HT-29 (cell line): ENCODE data around the gene PCSK6. TPM values are rescaled to one million over a fixed set of nuclear protein-coding genes. Genes with fewer than 3 reads are reported as not detected.
"Not testable (repeated sequence)": the region's sequence is repeated elsewhere in the genome, so short reads cannot be mapped to it uniquely, and the experiment has no call there.

Experiments used
- DNase-seq: peaks from one replicate; pipeline ENCODE4 v3.0.0-alpha.2; 2015; ENCODE audit warnings: low spot score
- total RNA-seq: library from RNA; depleted of rRNA; stranded (reverse); fragments of >200 nt; shearing (Covaris generic); gene quantifications from 2 replicates; pipeline ENCODE4 v1.2.3, GENCODE V29; 2014

Gene PCSK6
- total RNA-seq, 1 experiment from 2014 or later: 81.0 TPM

DNA sequence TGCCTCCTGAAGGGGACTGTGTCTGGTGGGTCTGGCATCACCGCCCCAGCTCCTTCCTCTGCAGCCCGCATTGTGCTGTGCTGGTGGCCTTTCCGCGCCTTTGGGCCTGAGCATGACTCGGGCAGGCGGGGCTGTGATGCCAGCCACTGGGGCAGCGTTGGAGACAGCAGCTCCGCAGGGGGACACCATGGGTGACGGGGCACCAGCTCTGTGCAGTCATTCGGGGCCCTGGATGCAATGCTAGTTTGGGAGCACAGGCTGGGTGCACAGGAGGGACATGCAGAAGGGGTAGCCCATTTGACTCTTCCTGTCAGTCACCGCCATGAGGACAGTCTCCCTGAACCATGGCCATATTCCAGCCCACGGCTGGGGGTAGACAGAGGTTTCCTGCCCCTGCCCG lies 110.6 kb downstream of the PCSK6 start:
- DNase-seq: no peak

GRCh38 chr15:101378171-101378755 lies 111.2 kb downstream of the PCSK6 start:
- no peak for DNase-seq

GRCh38 chr15:101376615-101377395 lies 112.7 kb downstream of the PCSK6 start:
- no peak for DNase-seq

- DNase-seq: not testable (repeated sequence)
Observed at GRCh38 chr15:101375006-101375405, 114.5 kb downstream of the PCSK6 start.

- no peak for DNase-seq
Observed at GRCh38 chr15:101374326-101374725, 115.2 kb downstream of the PCSK6 start.

DNA sequence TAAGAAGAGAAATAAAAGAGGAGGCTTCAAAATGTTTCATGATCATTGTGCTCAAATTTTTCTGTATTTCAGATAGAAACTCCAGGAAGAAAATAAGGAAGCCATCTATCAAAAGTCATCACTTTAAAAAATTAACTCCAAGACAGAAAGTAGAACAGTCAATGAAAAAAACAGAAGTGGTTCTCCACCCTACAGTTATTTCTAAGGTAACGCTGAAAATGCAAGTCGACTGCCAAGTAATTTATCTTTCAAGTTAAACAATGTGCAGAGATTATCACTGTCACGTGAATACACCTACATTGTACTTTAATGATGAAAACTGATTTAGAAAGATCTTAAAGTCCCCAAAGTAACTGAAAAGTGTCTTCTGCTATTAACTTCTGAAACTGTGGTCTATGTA lies 115.9 kb downstream of the PCSK6 start:
- no peak for DNase-seq

- no peak for DNase-seq
Observed at GRCh38 chr15:101372960-101373525, 116.5 kb downstream of the PCSK6 start.

- no peak for DNase-seq
Observed at GRCh38 chr15:101372149-101372577, 117.3 kb downstream of the PCSK6 start.

- DNase-seq: no peak
Observed at GRCh38 chr15:101371519-101371918, 118.0 kb downstream of the PCSK6 start.

GRCh38 chr15:101371081-101371480 lies 118.4 kb downstream of the PCSK6 start:
- DNase-seq: no peak

- no peak for DNase-seq
Observed at GRCh38 chr15:101370330-101371024, 119.0 kb downstream of the PCSK6 start.

DNA sequence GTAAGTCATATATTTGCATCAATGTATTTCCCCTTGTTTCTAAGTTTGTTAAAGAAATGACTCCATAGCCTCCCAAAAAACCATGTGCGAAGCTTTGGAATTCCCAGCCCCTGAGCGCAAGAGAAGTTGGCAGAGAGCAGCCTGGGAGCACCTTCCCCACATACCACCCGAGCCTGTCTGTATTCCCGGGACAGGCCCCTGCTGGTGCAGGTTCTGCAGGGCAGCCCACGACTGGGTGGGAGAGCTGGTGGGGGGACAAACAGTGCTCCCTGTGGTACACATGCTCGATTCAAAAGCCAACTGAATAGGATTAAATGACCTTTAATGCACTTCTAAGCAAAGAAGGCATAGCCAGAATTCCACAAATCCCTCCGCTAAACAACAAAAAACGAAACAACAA lies 119.8 kb downstream of the PCSK6 start:
- DNase-seq: no peak

DNA sequence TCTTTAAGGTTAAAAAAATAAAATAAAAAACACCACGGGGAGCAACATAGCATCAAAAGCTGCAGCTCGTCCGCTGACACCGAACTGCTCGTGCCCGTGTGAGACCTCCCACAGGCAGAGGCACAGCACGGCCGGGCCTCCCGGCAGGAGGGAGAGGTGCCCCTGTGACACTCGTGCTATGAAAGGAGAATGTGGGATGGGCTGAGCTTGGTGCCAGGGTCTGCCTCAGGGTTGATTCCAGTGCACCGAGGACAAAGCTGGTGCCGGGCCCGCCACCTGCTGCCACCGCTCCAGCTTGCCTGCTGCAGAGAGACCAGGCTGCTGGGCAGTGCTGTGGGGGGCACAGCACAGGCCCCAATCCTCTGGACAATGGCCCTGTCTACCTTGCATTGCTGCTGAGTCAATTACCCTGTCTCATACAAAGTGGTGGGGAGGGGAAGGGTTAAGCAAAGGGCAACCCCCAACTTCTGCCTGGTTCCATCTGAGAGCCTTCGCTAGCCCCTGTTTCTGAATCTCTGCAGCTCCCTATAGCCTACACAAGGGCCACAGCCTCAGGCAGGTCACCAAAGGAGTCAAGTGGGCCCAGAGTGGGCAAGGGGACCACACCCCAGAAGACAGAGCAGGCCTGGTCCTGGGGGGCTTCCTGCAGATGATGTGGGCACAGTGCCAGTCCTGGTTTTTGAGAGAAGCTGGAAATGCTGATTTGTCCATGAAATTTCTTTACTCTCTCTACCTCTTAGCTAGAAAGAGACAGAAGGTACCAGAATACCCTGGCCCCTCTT lies 120.5 kb downstream of the PCSK6 start:
- DNase-seq: no peak

DNA sequence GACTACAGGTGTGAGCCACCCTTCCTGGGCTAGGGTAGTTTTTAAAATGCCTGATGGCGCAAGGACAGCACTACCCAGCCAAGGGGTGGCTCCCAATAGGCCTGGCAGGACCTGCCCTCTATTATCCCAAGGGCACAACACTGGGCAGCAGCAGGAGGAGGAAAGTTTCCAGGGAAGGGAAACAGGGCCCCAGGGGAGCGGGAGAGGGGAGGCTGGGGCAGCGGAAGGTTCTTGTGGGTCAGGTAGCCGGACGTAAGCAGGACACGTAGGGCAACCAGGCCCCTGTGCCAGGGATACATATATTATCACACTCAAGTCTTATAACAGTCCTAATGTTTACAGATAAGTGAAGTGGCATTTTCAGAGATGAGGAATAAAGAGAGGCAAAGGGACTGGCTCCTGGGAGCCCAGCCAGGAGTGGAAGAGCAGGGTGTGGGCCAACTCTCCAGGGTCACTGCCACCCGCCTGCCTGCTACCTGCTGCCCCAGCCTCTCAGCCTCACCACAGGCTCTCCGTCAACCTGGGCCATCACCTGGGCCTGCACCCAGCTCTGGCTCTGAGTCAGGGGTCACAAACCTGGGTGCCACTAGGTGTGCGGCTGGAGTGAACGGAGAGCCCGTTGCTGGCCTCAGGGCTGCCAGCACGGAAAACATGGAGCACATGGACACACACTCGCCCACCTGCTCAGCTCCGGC lies 121.3 kb downstream of the PCSK6 start:
- DNase-seq: no peak

DNA sequence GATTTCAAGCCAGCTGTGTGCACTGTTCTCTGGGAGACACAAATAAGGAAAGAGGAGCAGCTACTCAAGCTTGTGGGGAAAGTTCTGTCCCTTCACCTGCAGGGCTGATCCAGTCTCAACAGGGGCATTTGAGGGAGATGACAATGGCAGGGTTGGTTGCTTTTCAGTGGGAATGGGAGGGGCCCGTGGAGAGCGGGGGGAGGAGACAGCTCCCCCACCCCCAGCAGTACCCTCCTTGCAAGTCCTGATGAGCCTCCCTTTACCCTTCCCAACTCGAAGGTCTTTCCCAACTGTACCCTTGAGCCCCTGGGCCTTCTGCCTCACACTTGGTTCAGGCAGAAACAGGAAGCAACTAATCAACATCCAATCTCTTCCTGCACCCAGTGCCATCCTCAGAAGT lies 122.7 kb downstream of the PCSK6 start:
- DNase-seq: no peak

GRCh38 chr15:101362986-101363566 lies 126.4 kb downstream of the PCSK6 start:
- DNase-seq: no peak

GRCh38 chr15:101362359-101362758 lies 127.1 kb downstream of the PCSK6 start:
- DNase-seq: no peak

DNA sequence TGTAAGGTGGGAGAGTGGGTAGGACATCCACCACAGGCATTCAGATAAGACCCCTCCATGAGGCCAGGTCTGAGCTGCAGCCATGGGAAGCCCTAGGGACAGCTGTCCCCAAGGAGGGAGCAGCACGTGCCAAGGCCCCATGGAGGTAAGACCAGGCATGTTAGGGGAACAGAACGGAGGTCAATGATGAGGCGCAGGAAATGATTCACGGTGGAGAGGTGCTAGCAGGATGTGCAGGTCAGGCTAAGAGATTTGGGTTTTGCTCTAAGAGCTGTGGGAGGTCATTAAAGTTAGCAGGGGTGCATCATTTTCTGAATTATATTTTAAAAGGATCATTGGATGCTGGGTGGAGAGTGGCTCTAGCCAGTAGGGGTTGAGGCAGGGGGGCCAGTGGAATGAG lies 128.1 kb downstream of the PCSK6 start:
- no peak for DNase-seq

DNA sequence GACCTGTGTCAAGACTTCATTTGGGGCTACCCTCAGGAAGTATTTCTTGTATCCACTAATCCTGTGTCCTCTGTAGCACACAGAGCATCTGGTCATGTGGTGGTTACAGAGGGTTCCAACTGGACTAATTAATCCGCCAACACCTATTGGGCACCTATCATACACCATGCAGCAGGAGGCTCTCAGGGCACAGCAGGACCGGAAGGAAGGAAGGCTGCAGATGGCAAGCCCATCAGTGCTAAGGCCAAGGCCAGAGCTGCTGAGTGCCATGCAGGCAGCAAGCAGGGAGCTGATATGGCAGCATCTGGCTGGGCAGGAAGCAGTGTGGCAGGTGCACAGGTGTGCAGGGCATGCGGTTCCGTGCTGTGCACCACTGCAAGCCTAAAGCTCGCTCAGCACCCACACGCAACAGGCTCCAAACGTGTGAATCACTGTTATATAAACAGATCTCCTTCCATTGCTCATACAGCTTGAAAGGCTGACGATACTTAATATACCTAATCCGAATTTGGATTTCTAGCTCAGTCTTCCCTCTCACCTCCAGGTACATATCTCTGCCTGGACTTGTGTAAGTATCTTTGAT lies 130.1 kb downstream of the PCSK6 start:
- DNase-seq: no peak

DNA sequence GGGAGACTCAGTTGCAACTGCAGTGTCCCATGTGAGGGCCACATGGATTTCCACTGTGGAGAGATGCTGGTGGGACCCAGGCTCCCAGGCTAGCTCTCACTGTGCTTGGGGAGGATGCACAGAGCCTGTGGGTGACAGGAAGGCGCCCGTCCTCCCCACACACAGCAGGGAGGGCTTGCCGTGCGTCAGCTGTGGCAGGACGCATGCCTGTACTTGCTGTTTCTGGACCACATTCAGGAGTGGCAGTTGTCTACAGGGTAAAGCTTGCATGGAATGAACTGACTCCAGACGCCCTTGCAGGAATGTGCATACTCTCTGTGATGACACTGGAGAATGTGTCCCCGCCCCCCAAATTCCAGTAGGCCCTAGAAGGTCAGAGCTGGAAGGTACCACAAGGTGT lies 130.6 kb downstream of the PCSK6 start:
- no peak for DNase-seq
